Nucleus accumbens (tissue), 56 donors: ENCODE results near the gene RMC1.
"Not testable (repeated sequence)": the region's sequence is repeated elsewhere in the genome, so short reads cannot be mapped to it uniquely, and the experiment has no call there.

Experiments used
- DNase-seq, 56 donors: peaks; one replicate each; lab custom pipeline; 2025; lab: John Stamatoyannopoulos, UW

The RMC1 gene

DNA sequence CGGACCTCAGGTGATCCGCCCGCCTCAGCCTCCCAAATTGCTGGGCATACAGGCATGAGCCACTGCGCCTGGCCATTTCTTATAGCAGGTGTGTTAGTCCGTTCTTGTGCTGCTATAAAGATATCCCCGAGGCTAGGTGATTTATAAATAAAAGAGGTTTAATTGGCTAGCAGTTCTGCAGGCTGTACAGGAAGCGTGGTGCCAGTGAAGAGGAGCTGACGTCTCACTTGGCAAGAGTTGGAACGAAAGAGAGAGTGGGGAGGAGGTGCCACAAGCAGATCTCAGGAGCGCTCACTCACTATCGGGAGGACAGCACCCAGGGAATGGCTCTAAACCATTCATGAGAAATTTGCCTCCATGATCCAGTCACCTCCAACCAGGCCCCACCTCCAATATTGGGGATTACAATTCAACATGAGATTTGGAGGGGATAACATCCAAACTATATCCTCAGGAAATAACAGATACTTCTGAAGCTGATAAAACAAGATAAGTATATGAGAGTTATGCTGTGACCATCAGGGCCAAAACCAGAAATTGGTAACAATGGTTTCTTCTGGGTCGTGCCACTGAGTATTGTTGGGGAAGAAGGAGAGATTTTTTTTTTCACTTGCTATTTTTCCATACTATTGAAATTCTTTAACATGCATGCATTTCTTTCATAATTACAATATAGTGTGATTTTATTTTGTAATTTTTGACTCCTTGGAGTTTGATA, 7.4 kb upstream of the RMC1 start:
- DNase-seq: no peak

- DNase-seq: no peak
Measured at GRCh38 chr18:23498117-23498516, 5.2 kb upstream of the RMC1 start.

- DNase-seq: peak in 49 of 56 donors; percentile 4 to 87 (median 39)
Measured at GRCh38 chr18:23498877-23499276, 4.4 kb upstream of the RMC1 start.

DNA sequence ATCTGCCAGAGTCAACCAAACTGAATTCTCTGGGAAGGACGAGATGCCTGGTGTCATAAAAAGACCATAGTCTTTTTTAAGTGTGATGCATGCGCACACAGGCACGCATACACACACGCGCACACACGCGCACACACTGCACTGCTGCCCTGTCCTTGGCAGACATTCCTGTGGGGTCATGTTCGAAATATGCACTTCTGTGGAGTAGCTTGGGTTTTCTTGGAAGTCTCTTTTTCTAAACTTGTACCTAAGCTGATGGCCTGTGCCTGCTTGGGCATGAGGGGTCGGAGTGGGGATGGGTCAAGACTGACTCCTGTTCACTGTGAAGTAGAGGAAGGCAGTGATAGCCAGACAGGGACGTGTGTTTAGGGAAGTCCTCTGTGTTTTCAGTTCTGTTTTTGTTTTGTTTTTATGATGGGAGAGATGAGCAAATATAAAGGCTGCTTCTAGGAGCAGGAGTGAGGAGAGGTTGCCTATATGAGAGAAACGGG, 4.0 kb upstream of the RMC1 start:
- DNase-seq: no peak

- no peak for DNase-seq
Measured at GRCh38 chr18:23501626-23502025, 1.7 kb upstream of the RMC1 start.

- DNase-seq: no peak
Measured at GRCh38 chr18:23502516-23503037, 734 bp upstream of the RMC1 start.

- DNase-seq: no peak
Measured at GRCh38 chr18:23503963-23504344, 643 bp downstream of the RMC1 start.

GRCh38 chr18:23504720-23505119, 1.4 kb downstream of the RMC1 start:
- no peak for DNase-seq

DNA sequence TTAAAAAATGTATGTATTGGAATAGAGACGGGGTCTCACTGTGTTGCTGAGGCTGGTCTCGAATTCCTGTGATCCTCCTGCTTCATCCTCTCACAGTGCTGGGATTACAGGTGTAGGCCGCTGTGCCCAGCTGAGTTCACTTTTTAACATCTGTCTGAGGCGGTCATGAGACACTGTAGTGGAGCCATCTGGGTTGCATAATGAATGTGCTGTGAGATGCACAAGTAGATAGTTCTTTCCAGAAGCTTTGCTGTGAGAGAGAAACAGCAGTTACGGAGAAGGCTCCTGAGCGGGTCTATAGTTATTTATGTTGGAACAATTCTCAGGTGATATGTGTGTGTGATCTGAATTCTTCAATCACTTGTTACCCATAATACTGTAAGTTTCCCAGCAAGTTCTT, 3.1 kb downstream of the RMC1 start:
- no peak for DNase-seq

GRCh38 chr18:23510923-23511322, 7.6 kb downstream of the RMC1 start:
- not testable (repeated sequence) for DNase-seq

GRCh38 chr18:23512216-23512615, 8.9 kb downstream of the RMC1 start:
- not testable (repeated sequence) for DNase-seq

GRCh38 chr18:23512641-23513040, 9.3 kb downstream of the RMC1 start:
- no peak for DNase-seq

- peak in 55 of 56 donors; percentile 6 to 90 (median 64) for DNase-seq
Measured at GRCh38 chr18:23515911-23516546, 12.7 kb downstream of the RMC1 start.

DNA sequence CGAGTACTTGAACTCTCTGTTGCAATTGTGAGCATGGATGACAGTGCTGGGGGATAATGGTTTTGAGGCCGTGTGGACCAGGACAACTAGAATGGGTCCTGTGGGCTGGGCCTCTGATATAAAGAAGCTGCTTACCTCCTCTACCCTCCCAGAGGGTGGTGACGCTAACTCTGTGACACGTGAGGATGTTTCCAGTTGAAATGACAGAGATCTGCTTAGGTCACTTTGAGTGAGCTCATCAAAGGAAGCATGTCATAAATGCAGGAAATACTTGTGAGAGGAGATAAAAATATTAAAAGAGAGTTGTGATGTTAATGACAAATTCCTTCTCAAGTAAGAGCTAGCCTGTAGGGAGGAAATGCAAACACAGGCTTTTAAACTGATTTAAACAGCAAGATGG, 16.4 kb downstream of the RMC1 start:
- no peak for DNase-seq

DNA sequence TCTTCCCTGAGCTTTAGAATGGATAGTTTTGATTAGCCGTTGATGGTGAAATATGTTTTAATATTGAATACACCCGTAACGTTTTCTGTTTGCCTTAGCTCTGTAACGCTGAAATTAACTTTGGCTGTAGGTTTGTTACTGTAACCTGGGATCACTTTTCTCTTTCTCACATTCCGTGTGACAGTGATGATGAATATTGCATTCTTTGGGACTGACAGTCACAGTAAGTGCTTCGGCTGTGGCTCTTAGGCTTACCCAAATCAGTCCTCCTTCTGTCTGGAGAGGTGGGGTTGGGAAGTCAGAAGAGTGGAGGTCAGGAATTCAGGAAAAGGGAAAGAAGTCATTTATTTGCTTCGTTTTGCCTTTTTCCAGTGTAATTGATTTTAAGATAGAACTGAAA, 18.0 kb downstream of the RMC1 start:
- no peak for DNase-seq

GRCh38 chr18:23521907-23522306, 18.6 kb downstream of the RMC1 start:
- DNase-seq: peak in 2 of 56 donors; percentile 11 to 25

DNA sequence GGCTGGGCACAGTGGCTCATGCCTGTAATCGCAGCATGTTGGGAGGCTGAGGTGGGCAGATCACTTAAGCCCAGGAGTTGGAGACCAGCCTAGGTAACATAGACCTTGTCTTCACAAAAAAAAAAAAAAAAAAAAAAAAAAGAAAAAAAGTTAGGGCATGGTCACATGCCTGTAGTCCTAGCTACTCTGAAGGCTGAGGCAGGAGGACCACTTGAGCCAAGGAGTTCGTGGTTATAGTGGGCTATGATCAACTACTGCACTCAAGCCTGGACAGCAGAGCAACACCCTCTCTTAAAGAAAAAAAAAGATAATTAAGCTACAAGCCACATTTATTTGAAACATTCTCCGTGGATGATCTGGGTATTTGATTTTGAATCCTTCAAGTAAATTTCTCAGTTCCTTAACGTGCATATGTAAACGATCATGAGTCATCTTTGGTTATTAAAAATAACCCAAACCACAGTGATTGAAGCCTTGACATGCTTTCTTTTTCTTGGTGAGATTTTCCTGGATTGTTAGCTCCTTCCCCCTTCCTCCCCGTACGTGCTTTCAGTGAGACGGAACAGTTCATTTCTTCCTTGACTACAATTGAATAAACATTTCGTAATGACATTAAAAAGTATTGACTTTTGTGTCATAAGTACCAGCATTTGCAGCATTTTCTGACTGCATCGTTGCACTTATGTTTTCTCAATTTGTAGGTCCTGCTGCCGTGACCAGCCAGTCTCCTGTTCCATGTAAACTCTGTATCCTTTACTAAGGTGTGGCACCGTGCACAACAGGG, 20.3 kb downstream of the RMC1 start:
- DNase-seq: no peak

- DNase-seq: no peak
Measured at GRCh38 chr18:23524213-23524707, 20.9 kb downstream of the RMC1 start.

DNA sequence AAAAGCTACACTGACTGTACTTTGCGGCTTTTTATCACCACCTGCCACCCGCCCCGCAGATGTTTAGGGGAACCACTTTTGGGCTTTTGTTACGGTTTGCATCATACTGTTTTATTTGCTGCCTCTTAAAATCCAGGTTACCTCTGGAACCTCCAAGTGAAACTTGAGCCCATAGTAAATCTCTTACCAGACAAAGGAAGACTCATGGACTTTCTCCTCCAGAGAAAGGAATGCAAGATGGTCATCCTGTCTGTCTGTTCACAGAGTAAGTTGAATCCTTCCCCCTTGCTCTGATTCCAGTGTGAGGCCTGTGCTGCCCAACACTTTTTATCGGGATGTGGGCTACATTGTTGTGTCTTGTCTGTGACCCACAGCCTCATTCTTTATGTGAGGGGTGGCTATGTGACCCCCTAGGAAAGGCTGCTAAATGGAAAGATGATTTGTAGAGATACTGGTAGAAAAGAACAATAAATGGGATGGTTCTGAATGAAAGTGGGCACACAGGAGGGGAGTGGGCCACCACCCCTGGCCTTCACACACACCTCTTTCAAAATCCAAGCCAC, 23.3 kb downstream of the RMC1 start:
- no peak for DNase-seq
